Measurements from ENCODE around the gene GLCE. TPM values are rescaled to one million over a fixed set of nuclear protein-coding genes. Genes with fewer than 3 reads are reported as not detected.

Gene GLCE
- total RNA-seq, 1 donor from 2014 or later = 13.6 TPM

DNA sequence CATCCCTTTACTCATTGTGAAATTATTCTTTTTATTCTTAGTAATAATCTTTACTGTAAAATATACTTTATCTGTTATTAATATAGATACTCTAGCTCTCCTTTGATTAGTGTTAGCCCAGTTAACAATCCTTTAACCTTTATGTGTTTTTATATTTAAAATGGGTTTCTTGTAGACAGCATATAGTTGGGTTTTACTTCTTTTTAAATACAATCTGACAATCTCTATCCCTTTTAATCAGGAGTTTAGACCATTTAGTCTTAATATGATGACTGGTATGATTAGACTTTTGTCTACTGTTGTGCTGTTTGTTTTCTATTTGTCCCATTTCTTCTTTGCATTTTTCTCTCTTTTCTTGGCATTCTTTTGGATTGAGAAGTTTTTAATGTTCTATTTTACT, 30.1 kb downstream of the GLCE start:
- H3K27me3 ChIP-seq (ENCODE audit: insufficient read depth, low read length) = no peaks in the 10 kb centered on the region
- Mint-ChIP-seq H3K9me3 (ENCODE audit: unreplicated experiment) (no peaks in the 10 kb centered on the region), H3K4me3 (ENCODE audit: unreplicated experiment) (no peak overlapping the region), H3K27ac (ENCODE audit: unreplicated experiment) (no peak overlapping the region), H3K4me1 (ENCODE audit: low read depth, unreplicated experiment) (peaks cover 25% of the 10 kb centered on the region), H3K36me3 (ENCODE audit: low read depth, unreplicated experiment) (no peaks in the 10 kb centered on the region), H3K27me3 (ENCODE audit: low read depth, unreplicated experiment) (no peaks in the 10 kb centered on the region)
- no peak overlapping the region for H3K27ac ChIP-seq (ENCODE audit: low read depth, low read length)
- H3K9me3 ChIP-seq (ENCODE audit: insufficient read depth, low read depth, low read length) = no peaks in the 10 kb centered on the region
- no peak for DNase-seq (ENCODE audit: low read depth)
- no peak overlapping the region for H3K4me3 ChIP-seq (ENCODE audit: insufficient read depth, low read depth, low read length)
- peaks cover 3% of the 10 kb centered on the region for H4K20me1 ChIP-seq (ENCODE audit: insufficient read depth, low read length)
- H3K79me2 ChIP-seq (ENCODE audit: insufficient read depth, low read length) = no peaks in the 10 kb centered on the region
- TF ChIP-seq, protein P1, sequence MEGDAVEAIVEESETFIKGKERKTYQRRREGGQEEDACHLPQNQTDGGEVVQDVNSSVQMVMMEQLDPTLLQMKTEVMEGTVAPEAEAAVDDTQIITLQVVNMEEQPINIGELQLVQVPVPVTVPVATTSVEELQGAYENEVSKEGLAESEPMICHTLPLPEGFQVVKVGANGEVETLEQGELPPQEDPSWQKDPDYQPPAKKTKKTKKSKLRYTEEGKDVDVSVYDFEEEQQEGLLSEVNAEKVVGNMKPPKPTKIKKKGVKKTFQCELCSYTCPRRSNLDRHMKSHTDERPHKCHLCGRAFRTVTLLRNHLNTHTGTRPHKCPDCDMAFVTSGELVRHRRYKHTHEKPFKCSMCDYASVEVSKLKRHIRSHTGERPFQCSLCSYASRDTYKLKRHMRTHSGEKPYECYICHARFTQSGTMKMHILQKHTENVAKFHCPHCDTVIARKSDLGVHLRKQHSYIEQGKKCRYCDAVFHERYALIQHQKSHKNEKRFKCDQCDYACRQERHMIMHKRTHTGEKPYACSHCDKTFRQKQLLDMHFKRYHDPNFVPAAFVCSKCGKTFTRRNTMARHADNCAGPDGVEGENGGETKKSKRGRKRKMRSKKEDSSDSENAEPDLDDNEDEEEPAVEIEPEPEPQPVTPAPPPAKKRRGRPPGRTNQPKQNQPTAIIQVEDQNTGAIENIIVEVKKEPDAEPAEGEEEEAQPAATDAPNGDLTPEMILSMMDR (IDR thresholded peaks at IDR 0.05; ENCODE audit: insufficient read depth, low read depth, low read length) = no peak
- TF ChIP-seq EZH2 (IDR thresholded peaks at IDR 0.05; ENCODE audit: insufficient read depth, low read length) = no peak
- peaks cover 8% of the 10 kb centered on the region for H3K4me1 ChIP-seq (ENCODE audit: insufficient read depth, low read length)
- H3K4me2 ChIP-seq (ENCODE audit: low read length) = no peak overlapping the region
- H2AFZ ChIP-seq (ENCODE audit: low read depth, low read length) = no peak overlapping the region
- H3K36me3 ChIP-seq (ENCODE audit: insufficient read depth, low read length) = no peaks in the 10 kb centered on the region
- H3K9ac ChIP-seq (ENCODE audit: low read length) = no peak overlapping the region
- no peak for FAIRE-seq

DNA sequence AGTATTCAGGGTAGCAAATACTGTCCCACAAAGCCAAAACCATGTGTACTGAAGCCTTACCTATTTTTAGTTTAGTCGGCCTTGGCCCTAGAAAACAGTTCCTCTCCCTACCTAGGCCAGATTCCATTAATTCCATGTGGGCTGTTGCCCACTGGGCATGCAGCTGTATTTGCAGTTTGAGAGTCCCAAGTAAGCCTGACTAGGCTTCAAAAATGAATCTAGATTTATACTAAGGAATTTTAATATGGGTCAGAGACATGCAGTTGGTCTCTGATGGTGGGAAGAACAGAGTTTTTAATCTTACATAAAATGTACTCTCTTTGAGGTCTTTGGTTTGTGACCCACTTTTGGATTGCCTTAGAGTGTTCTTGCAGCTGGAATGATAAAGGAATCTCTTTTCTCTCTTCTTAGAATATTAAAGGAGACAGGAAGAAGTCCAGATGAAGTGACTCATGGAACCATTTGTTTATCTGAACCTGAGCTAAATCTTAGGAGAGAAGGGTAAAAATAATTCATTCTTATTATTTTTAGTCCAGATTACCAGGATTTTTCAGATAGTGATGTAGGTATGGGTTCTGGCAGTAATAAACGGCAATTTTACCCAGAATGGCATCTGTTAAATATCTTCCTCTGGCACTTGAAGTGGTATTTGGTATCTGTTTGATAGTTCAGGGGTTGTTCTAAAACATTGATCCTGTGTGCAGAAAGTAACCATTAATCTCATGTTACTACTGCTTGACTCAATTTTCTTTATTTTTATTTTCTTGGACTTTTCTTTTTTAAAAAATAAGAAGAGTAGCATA, 33.8 kb downstream of the GLCE start:
- Mint-ChIP-seq H3K27me3 (ENCODE audit: low read depth, unreplicated experiment) (no peaks in the 10 kb centered on the region), H3K4me3 (ENCODE audit: unreplicated experiment) (no peak overlapping the region), H3K4me1 (ENCODE audit: low read depth, unreplicated experiment) (peaks cover 31% of the 10 kb centered on the region), H3K36me3 (ENCODE audit: low read depth, unreplicated experiment) (no peaks in the 10 kb centered on the region), H3K27ac (ENCODE audit: unreplicated experiment) (no peak overlapping the region), H3K9me3 (ENCODE audit: unreplicated experiment) (no peaks in the 10 kb centered on the region)
- Histone ChIP-seq H3K27me3 (ENCODE audit: insufficient read depth, low read length) (no peaks in the 10 kb centered on the region), H3K4me1 (ENCODE audit: insufficient read depth, low read length) (peaks cover 8% of the 10 kb centered on the region), H4K20me1 (ENCODE audit: insufficient read depth, low read length) (peaks cover 3% of the 10 kb centered on the region), H3K9ac (ENCODE audit: low read length) (no peak overlapping the region), H3K9me3 (ENCODE audit: insufficient read depth, low read depth, low read length) (no peaks in the 10 kb centered on the region), H3K4me3 (ENCODE audit: insufficient read depth, low read depth, low read length) (no peak overlapping the region), H3K36me3 (ENCODE audit: insufficient read depth, low read length) (no peaks in the 10 kb centered on the region), H2AFZ (ENCODE audit: low read depth, low read length) (no peak overlapping the region), H3K4me2 (ENCODE audit: low read length) (peak overlapping the region; percentile 41), H3K79me2 (ENCODE audit: insufficient read depth, low read length) (no peaks in the 10 kb centered on the region), H3K27ac (ENCODE audit: low read depth, low read length) (no peak overlapping the region)
- DNase-seq (ENCODE audit: low read depth) = peak; percentile 62
- TF ChIP-seq, protein P1 (IDR thresholded peaks at IDR 0.05; ENCODE audit: insufficient read depth, low read depth, low read length) = no peak
- no peak for TF ChIP-seq EZH2 (IDR thresholded peaks at IDR 0.05; ENCODE audit: insufficient read depth, low read length)
- peak; percentile 37 for FAIRE-seq

DNA sequence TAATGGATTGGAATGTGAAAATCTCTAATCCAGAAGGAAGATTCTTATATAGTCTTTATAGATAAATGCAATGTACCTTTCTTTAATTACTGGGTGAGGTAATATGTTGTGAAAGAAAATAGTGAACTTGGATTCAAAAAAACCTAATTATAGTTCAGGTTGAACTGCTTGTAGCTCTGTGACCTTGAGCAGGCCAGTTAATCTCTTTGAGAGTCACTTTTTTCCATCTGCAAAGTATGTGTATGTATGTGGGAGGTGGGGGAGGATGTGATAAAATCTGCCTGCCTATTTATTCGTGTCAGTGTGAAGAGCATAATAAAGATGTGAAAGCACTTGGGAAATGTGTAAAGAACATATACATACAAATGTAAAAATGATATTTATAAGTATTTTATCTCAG, 34.4 kb downstream of the GLCE start:
- no peaks in the 10 kb centered on the region for H3K27me3 Mint-ChIP-seq (ENCODE audit: low read depth, unreplicated experiment)

More for the DNA sequence above, 34.4 kb downstream of the GLCE start:
- H3K27me3 ChIP-seq (ENCODE audit: insufficient read depth, low read length) = no peaks in the 10 kb centered on the region
- peaks cover 31% of the 10 kb centered on the region for H3K4me1 Mint-ChIP-seq (ENCODE audit: low read depth, unreplicated experiment)
- peak overlapping the region; percentile 41 for H3K4me2 ChIP-seq (ENCODE audit: low read length)
- no peaks in the 10 kb centered on the region for H3K9me3 ChIP-seq (ENCODE audit: insufficient read depth, low read depth, low read length)
- no peak overlapping the region for H2AFZ ChIP-seq (ENCODE audit: low read depth, low read length)
- no peaks in the 10 kb centered on the region for H3K79me2 ChIP-seq (ENCODE audit: insufficient read depth, low read length)
- DNase-seq (ENCODE audit: low read depth) (peak; percentile 5), FAIRE-seq (no peak)
- H3K4me3 ChIP-seq (ENCODE audit: insufficient read depth, low read depth, low read length) = no peak overlapping the region
- no peaks in the 10 kb centered on the region for H3K36me3 Mint-ChIP-seq (ENCODE audit: low read depth, unreplicated experiment)
- no peak overlapping the region for H3K4me3 Mint-ChIP-seq (ENCODE audit: unreplicated experiment)
- H3K27ac ChIP-seq (ENCODE audit: low read depth, low read length) = no peak overlapping the region
- peaks cover 8% of the 10 kb centered on the region for H3K4me1 ChIP-seq (ENCODE audit: insufficient read depth, low read length)
- no peak for TF ChIP-seq EZH2 (IDR thresholded peaks at IDR 0.05; ENCODE audit: insufficient read depth, low read length)
- TF ChIP-seq, protein P1 (IDR thresholded peaks at IDR 0.05; ENCODE audit: insufficient read depth, low read depth, low read length) = no peak
- H4K20me1 ChIP-seq (ENCODE audit: insufficient read depth, low read length) = peaks cover 3% of the 10 kb centered on the region
- H3K27ac Mint-ChIP-seq (ENCODE audit: unreplicated experiment) = no peak overlapping the region
- no peaks in the 10 kb centered on the region for H3K36me3 ChIP-seq (ENCODE audit: insufficient read depth, low read length)
- no peaks in the 10 kb centered on the region for H3K9me3 Mint-ChIP-seq (ENCODE audit: unreplicated experiment)
- H3K9ac ChIP-seq (ENCODE audit: low read length) = no peak overlapping the region
